ENCODE results near the gene IFNLR1. TPM values are rescaled to one million over a fixed set of nuclear protein-coding genes. Genes with fewer than 3 reads are reported as not detected.

The IFNLR1 gene
- total RNA-seq, 1 donor = not detected

DNA sequence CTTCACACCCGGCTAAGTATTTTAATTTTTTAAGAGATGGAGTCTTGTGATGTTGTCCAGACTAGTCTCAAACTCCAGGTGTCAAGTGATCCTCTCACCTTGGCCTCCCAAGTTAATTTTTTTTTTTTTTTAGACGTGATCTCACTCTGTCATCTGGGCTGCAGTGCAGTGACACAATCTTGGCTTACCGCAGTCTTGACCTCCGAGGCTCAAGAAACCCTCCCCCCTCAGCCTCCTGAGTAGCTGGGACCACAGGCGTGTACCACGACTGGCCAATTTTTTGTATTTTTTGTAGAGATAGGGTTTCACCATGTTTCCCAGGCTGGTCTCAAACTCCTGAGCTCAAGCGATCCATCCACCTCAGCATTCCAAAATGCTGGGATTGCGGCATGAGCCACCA lies 11.7 kb upstream of the IFNLR1 start:
- Histone ChIP-seq H3K36me3 (ENCODE audit: insufficient read depth, low read length) (no peaks in the 10 kb centered on the region), H2AFZ (ENCODE audit: low read length) (no peak overlapping the region), H3K27ac (ENCODE audit: low read depth, low read length) (no peak overlapping the region), H3K9me3 (ENCODE audit: low read depth, low read length) (no peaks in the 10 kb centered on the region), H3K4me3 (ENCODE audit: insufficient read depth, low read length) (no peak overlapping the region), H3K4me2 (ENCODE audit: insufficient read depth, low read length) (no peak overlapping the region), H3K4me1 (ENCODE audit: insufficient read depth, low read length) (peaks cover 6% of the 10 kb centered on the region), H3K79me2 (ENCODE audit: insufficient read depth, low read length) (no peaks in the 10 kb centered on the region), H4K20me1 (ENCODE audit: insufficient read depth, low read length) (no peaks in the 10 kb centered on the region), H3K27me3 (ENCODE audit: insufficient read depth, low read length) (no peaks in the 10 kb centered on the region)
- no peak for DNase-seq (ENCODE audit: insufficient read length, low spot score, missing footprints)
- TF ChIP-seq, protein P1, sequence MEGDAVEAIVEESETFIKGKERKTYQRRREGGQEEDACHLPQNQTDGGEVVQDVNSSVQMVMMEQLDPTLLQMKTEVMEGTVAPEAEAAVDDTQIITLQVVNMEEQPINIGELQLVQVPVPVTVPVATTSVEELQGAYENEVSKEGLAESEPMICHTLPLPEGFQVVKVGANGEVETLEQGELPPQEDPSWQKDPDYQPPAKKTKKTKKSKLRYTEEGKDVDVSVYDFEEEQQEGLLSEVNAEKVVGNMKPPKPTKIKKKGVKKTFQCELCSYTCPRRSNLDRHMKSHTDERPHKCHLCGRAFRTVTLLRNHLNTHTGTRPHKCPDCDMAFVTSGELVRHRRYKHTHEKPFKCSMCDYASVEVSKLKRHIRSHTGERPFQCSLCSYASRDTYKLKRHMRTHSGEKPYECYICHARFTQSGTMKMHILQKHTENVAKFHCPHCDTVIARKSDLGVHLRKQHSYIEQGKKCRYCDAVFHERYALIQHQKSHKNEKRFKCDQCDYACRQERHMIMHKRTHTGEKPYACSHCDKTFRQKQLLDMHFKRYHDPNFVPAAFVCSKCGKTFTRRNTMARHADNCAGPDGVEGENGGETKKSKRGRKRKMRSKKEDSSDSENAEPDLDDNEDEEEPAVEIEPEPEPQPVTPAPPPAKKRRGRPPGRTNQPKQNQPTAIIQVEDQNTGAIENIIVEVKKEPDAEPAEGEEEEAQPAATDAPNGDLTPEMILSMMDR (IDR thresholded peaks at IDR 0.05; ENCODE audit: extremely low read depth, low read depth, low read length) = no peak

DNA sequence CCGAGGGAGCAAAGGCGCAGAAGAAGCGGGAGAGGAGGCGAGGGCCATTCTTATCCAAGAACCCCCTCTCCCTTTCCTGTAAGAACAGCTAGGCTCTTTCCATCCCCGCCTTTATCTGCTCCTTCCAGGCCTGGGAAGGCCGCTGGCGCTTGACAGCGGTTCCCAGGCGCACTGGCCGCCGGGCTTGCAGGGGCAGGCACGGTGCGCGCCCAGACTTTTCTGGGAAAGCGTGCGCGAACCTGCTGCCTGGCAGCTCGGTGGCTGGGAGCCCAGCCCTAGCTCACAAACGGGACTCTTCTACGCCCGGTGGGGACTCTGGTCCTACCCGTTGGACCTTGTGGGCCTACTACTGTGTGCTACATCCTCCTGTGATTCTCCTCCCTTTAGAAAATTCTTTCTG lies 8.8 kb upstream of the IFNLR1 start:
- Histone ChIP-seq H3K79me2 (ENCODE audit: insufficient read depth, low read length) (no peaks in the 10 kb centered on the region), H3K4me2 (ENCODE audit: insufficient read depth, low read length) (no peak overlapping the region), H3K36me3 (ENCODE audit: insufficient read depth, low read length) (no peaks in the 10 kb centered on the region), H2AFZ (ENCODE audit: low read length) (no peak overlapping the region), H3K4me3 (ENCODE audit: insufficient read depth, low read length) (no peak overlapping the region), H3K9me3 (ENCODE audit: low read depth, low read length) (no peaks in the 10 kb centered on the region), H4K20me1 (ENCODE audit: insufficient read depth, low read length) (no peaks in the 10 kb centered on the region), H3K4me1 (ENCODE audit: insufficient read depth, low read length) (peaks cover 3% of the 10 kb centered on the region), H3K27me3 (ENCODE audit: insufficient read depth, low read length) (no peaks in the 10 kb centered on the region), H3K27ac (ENCODE audit: low read depth, low read length) (no peak overlapping the region)
- TF ChIP-seq, protein P1 (IDR thresholded peaks at IDR 0.05; ENCODE audit: extremely low read depth, low read depth, low read length) = no peak
- no peak for DNase-seq (ENCODE audit: insufficient read length, low spot score, missing footprints)

GRCh38 chr1:24195136-24195535 lies 8.0 kb upstream of the IFNLR1 start:
- H3K4me1 ChIP-seq (ENCODE audit: insufficient read depth, low read length) = peaks cover 3% of the 10 kb centered on the region
- no peak overlapping the region for H3K27ac ChIP-seq (ENCODE audit: low read depth, low read length)
- H3K4me3 ChIP-seq (ENCODE audit: insufficient read depth, low read length) = no peak overlapping the region
- H3K27me3 ChIP-seq (ENCODE audit: insufficient read depth, low read length) = no peaks in the 10 kb centered on the region
- no peaks in the 10 kb centered on the region for H3K36me3 ChIP-seq (ENCODE audit: insufficient read depth, low read length)
- H3K79me2 ChIP-seq (ENCODE audit: insufficient read depth, low read length) = no peaks in the 10 kb centered on the region
- TF ChIP-seq, protein P1 (IDR thresholded peaks at IDR 0.05; ENCODE audit: extremely low read depth, low read depth, low read length) = no peak
- no peaks in the 10 kb centered on the region for H4K20me1 ChIP-seq (ENCODE audit: insufficient read depth, low read length)
- DNase-seq (ENCODE audit: insufficient read length, low spot score, missing footprints) = no peak
- no peak overlapping the region for H2AFZ ChIP-seq (ENCODE audit: low read length)
- no peak overlapping the region for H3K4me2 ChIP-seq (ENCODE audit: insufficient read depth, low read length)
- H3K9me3 ChIP-seq (ENCODE audit: low read depth, low read length) = no peaks in the 10 kb centered on the region

DNA sequence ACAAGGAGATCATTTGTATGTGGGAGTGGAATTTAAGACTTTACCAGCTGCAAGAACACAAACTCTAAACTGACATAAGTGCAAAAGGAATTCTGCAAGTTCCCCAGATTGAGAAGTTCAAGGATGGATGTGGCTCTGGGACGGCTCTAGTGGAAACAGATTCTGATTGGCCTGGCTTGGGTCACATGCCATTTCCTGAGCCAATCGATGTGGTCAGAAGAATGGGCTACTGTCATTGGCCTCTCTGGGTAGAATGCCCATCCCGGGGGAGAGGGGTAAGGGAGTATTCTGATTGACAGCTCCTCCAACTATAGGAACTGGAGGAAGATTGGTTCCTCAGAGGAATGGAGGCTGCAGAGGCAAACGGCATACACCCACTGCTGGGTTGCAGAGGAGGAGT lies 6.0 kb upstream of the IFNLR1 start:
- no peak overlapping the region for H3K4me2 ChIP-seq (ENCODE audit: insufficient read depth, low read length)
- H3K79me2 ChIP-seq (ENCODE audit: insufficient read depth, low read length) = no peaks in the 10 kb centered on the region
- no peaks in the 10 kb centered on the region for H4K20me1 ChIP-seq (ENCODE audit: insufficient read depth, low read length)
- no peak overlapping the region for H3K4me3 ChIP-seq (ENCODE audit: insufficient read depth, low read length)
- H3K27me3 ChIP-seq (ENCODE audit: insufficient read depth, low read length) = peaks cover 8% of the 10 kb centered on the region
- no peaks in the 10 kb centered on the region for H3K9me3 ChIP-seq (ENCODE audit: low read depth, low read length)
- H3K27ac ChIP-seq (ENCODE audit: low read depth, low read length) = no peak overlapping the region
- no peaks in the 10 kb centered on the region for H3K36me3 ChIP-seq (ENCODE audit: insufficient read depth, low read length)
- H3K4me1 ChIP-seq (ENCODE audit: insufficient read depth, low read length) = no peaks in the 10 kb centered on the region
- TF ChIP-seq, protein P1 (IDR thresholded peaks at IDR 0.05; ENCODE audit: extremely low read depth, low read depth, low read length) = no peak
- no peak for DNase-seq (ENCODE audit: insufficient read length, low spot score, missing footprints)
- H2AFZ ChIP-seq (ENCODE audit: low read length) = no peak overlapping the region

All from osteoblast (primary cell).